CD4-positive, alpha-beta memory T cell (primary cell): ENCODE data around the gene PRG2. TPM values are rescaled to one million over a fixed set of nuclear protein-coding genes. Genes with fewer than 3 reads are reported as not detected.

Experiments used
- CTCF ChIA-PET: fragments of 350-600 bp; sonication (Branson Sonifier 250); formaldehyde crosslinking; loops from one replicate; lab custom pipeline; 2021; ENCODE audit warnings: inconsistent platforms; ENCODE audit not compliant: partially characterized antibody; lab: Charles Lee
- POLR2A ChIA-PET: fragments of 350-600 bp; sonication (Branson Sonifier 250); formaldehyde crosslinking; loops from one replicate; lab custom pipeline; 2021; ENCODE audit not compliant: partially characterized antibody; lab: Charles Lee
- DNase-seq, 5 donors: peaks; one replicate each; pipeline versions ENCODE4 v3.0.0 to v3.0.0-alpha.2; 2020 to 2022; ENCODE audit warnings: mixed read lengths in 1 of 5
- H3K27ac ChIP-seq: one replicate; pipeline ENCODE4 v1.7.0; 2013; ENCODE audit warnings: low read depth, low read length
- H3K27me3 ChIP-seq: 2 replicates; pipeline ENCODE4 v1.7.0; 2013; ENCODE audit warnings: mild to moderate bottlenecking, low read length, moderate library complexity; ENCODE audit not compliant: insufficient read depth
- H3K36me3 ChIP-seq: 2 replicates; pipeline ENCODE4 v1.7.0; 2013; ENCODE audit warnings: mild to moderate bottlenecking, low read length, moderate library complexity; ENCODE audit not compliant: insufficient read depth
- H3K4me1 ChIP-seq: 2 replicates; pipeline ENCODE4 v1.7.0; 2013; ENCODE audit warnings: mild to moderate bottlenecking, low read length, moderate library complexity; ENCODE audit not compliant: insufficient read depth
- H3K4me3 ChIP-seq, 2 donors: one replicate each; pipeline ENCODE4 v1.7.0; 2013; ENCODE audit warnings: low read length in 2 of 2, mild to moderate bottlenecking in 1 of 2
- H3K9me3 ChIP-seq, 2 donors: one replicate each; pipeline ENCODE4 v1.7.0; 2013; ENCODE audit warnings: low read length in 2 of 2, control low read depth in 1 of 2; ENCODE audit not compliant: control insufficient read depth in 1 of 2
- H3K27ac Mint-ChIP-seq, 7 donors: one replicate each; pipeline ENCODE4 v1.8.0; 2020 to 2021; ENCODE audit warnings: mixed read lengths in 7 of 7, mild to moderate bottlenecking in 6 of 7, inconsistent platforms in 3 of 7, moderate library complexity in 3 of 7
- H3K27me3 Mint-ChIP-seq, 2 donors: one replicate each; pipeline ENCODE4 v1.8.0; 2020 to 2021; ENCODE audit warnings: mixed read lengths in 2 of 2
- H3K36me3 Mint-ChIP-seq, 2 donors: one replicate each; pipeline ENCODE4 v1.8.0; 2020 to 2021; ENCODE audit warnings: mixed read lengths in 2 of 2, inconsistent platforms in 1 of 2, mild to moderate bottlenecking in 1 of 2
- H3K4me1 Mint-ChIP-seq, 4 donors: one replicate each; pipeline ENCODE4 v1.8.0; 2020 to 2021; ENCODE audit warnings: mixed read lengths in 4 of 4, mild to moderate bottlenecking in 1 of 4
- H3K4me3 Mint-ChIP-seq, 8 donors: one replicate each; pipeline ENCODE4 v1.8.0; 2020 to 2021; ENCODE audit warnings: mixed read lengths in 8 of 8, mild to moderate bottlenecking in 7 of 8, moderate library complexity in 6 of 8, inconsistent platforms in 3 of 8
- H3K9me3 Mint-ChIP-seq, 8 donors: one replicate each; pipeline ENCODE4 v1.8.0; 2020 to 2021; ENCODE audit warnings: mixed read lengths in 8 of 8, mild to moderate bottlenecking in 5 of 8, inconsistent platforms in 3 of 8, moderate library complexity in 1 of 8
- intact Hi-C: fragments of 100-400 bp; cut with micrococcal nuclease; formaldehyde crosslinking; loops from one replicate; pipeline ENCODE4 v1.15.1; 2023
- polyA plus RNA-seq, 2 donors: library from polyadenylated mRNA; unstranded; fragments of 300-500 nt; fragmentation: Illumina TruSeq; gene quantifications; one replicate each; pipeline ENCODE4 v1.2.3, GENCODE V29; 2021
- total RNA-seq, 2 experiments: library from RNA; stranded (reverse); gene quantifications; one replicate each; pipeline ENCODE4 v1.2.3, GENCODE V29; 2021

The PRG2 gene
- total and polyA plus RNA-seq, 4 experiments from 2014 or later = 0.25 TPM; not detected in 3

DNA sequence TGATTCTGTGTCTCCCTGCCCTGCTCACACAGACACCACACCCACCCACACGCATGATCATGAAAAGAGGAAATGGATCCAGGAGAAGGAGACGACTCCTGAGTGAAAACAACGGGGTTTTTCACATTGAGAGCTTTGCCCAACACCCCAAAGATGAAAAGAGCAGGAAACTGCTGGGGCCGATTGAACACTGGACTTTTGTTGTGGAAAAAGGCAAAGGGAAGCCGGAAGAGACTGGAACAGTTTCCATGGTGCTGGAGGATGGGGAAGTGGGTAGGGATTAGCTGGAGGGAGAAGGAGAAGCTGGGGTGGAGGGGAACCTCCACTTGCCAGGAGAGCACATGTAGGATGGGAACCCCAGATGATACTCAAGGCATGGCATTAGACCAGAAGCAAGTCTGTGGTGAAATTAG is 41.7 kb upstream of the PRG2 start:
- intact Hi-C loops = no loop called here
- H3K27ac Mint-ChIP-seq = peak overlapping the region in 2 of 7 donors; percentile 39 to 63
- H3K27me3 Mint-ChIP-seq = no peaks in the 10 kb centered on the region
- H3K4me3 Mint-ChIP-seq = no peak overlapping the region
- H3K4me1 Mint-ChIP-seq = peaks cover 4 to 8% (median 5%) of the 10 kb centered on the region in 4 donors
- no peak for DNase-seq
- Histone ChIP-seq H3K9me3 (no peaks in the 10 kb centered on the region), H3K4me1 (peaks cover 3% of the 10 kb centered on the region), H3K4me3 (no peak overlapping the region), H3K36me3 (no peaks in the 10 kb centered on the region), H3K27ac (no peak overlapping the region), H3K27me3 (no peaks in the 10 kb centered on the region)
- ChIA-PET CTCF (interaction anchor here (0.7 to 1.6 kb wide), 2 partner anchors 59 to 210 kb away, joined by 3 to 4 read pairs; no protein-coding TSS in a partner anchor), POLR2A (no interaction called here)
- H3K9me3 Mint-ChIP-seq = no peaks in the 10 kb centered on the region
- no peaks in the 10 kb centered on the region for H3K36me3 Mint-ChIP-seq

DNA sequence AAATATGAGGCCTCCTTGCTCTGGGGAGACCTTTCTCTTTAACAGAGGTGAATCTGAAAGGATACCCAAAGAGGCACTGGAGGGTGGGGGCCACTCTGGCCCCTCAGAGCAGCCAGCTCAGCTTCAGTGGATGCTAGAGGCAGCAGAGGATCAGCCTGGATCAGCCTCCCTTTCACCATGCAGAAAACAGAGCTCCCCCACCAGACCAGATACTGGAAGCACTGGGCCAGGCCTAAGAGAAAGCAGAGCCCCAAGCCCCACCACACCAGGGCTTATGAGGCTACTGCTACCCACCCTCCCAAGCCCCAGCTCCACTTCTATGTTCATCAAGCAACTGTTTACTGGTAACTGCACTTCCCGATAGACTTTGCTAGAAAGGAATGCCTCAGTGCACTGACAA is 40.5 kb upstream of the PRG2 start:
- Mint-ChIP-seq H3K4me3 (no peak overlapping the region), H3K27ac (peak overlapping the region in 2 of 7 donors; percentile 18 to 69), H3K4me1 (peaks cover 12 to 19% (median 14%) of the 10 kb centered on the region in 4 donors), H3K9me3 (no peaks in the 10 kb centered on the region), H3K36me3 (no peaks in the 10 kb centered on the region), H3K27me3 (no peaks in the 10 kb centered on the region)
- intact Hi-C loops = no loop called here
- ChIA-PET POLR2A (no interaction called here), CTCF (interaction anchor here (1.0 to 1.7 kb wide), 4 partner anchors 27 to 211 kb away, joined by 3 to 9 read pairs (median 3); no protein-coding TSS in a partner anchor)
- Histone ChIP-seq H3K27me3 (no peaks in the 10 kb centered on the region), H3K4me3 (no peak overlapping the region), H3K27ac (no peak overlapping the region), H3K36me3 (no peaks in the 10 kb centered on the region), H3K9me3 (no peaks in the 10 kb centered on the region), H3K4me1 (peaks cover 11% of the 10 kb centered on the region)
- no peak for DNase-seq

DNA sequence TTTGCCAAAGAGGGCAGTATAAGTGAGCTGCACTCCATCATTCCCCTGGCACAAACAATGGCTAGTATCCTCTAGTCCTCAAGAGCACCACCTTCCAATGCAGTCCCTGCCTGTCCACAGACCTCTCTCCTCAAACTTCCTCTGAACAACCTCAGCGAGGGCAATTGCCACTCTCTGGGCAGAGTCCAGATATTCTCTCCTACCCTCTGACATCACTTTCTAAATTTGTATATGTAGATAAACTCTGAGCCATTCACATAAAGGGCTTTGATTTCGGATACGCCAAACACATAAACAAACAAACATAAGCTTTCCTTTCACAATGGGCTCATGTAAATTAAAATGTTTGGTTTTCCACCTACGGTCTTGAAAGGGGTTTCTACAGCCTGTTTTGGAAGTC is 39.5 kb upstream of the PRG2 start:
- Mint-ChIP-seq H3K4me3 (no peak overlapping the region), H3K27me3 (no peaks in the 10 kb centered on the region), H3K9me3 (no peaks in the 10 kb centered on the region), H3K36me3 (no peaks in the 10 kb centered on the region), H3K4me1 (peaks cover 20 to 29% (median 24%) of the 10 kb centered on the region in 4 donors), H3K27ac (peak overlapping the region in 2 of 7 donors; percentile 48 to 81)
- Histone ChIP-seq H3K27ac (no peak overlapping the region), H3K4me3 (no peak overlapping the region), H3K4me1 (peaks cover 21% of the 10 kb centered on the region), H3K36me3 (no peaks in the 10 kb centered on the region), H3K9me3 (no peaks in the 10 kb centered on the region), H3K27me3 (no peaks in the 10 kb centered on the region)
- POLR2A ChIA-PET = no interaction called here
- CTCF ChIA-PET = interaction anchor here (1.7 kb wide), 1 partner anchor 28 kb away, joined by 9 read pairs; no protein-coding TSS in a partner anchor
- intact Hi-C loops = loop anchor here (5.0 kb wide), 2 partner anchors 83 to 103 kb away; no protein-coding TSS in a partner anchor
- no peak for DNase-seq

DNA sequence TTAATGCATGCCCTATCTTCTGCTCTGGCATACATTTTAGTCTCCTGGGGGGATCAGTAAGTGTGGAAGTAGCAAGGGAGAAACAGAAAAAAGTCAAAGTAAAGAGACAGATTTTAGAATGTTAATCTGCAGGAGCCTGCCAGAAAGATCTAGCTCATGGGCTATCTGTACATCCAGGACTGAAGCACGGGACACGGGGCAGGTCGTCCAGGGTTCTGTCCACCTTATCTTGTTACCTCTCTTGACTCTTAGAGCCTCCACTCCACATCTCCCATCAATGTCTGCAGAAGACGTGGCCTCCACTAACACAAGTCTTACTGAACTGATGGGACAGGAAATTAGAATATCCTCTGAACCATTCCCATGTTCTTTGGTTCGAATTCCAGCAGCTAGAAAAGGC is 38.2 kb upstream of the PRG2 start:
- no peaks in the 10 kb centered on the region for H3K9me3 Mint-ChIP-seq
- peak overlapping the region in 2 of 7 donors; percentile 22 to 94 for H3K27ac Mint-ChIP-seq
- no peak overlapping the region for H3K27ac ChIP-seq

DNA sequence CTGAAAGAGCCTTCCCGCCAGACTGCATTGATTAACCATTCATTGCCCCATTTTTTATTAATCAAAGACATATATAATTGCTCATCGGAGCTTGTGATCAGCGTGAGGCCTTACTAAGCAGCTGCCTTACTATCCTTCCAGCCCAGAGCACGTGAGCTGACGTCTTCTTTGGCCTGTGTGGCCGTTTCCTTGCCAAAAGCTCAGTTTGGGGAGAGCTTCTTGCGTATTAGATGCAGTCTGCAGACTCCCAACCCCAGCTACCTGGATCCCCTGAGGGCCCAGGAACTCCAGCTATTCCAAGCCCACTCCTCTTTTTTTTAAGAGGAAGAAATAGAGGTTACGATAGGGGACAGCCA is 37.3 kb upstream of the PRG2 start:
- POLR2A ChIA-PET = no interaction called here
- peaks cover 30 to 51% (median 40%) of the 10 kb centered on the region in 4 donors for H3K4me1 Mint-ChIP-seq

More for the DNA sequence above, 38.2 kb upstream of the PRG2 start:
- POLR2A ChIA-PET = no interaction called here
- Histone ChIP-seq H3K4me3 (no peak overlapping the region), H3K9me3 (no peaks in the 10 kb centered on the region), H3K27me3 (no peaks in the 10 kb centered on the region), H3K36me3 (no peaks in the 10 kb centered on the region), H3K4me1 (peaks cover 34% of the 10 kb centered on the region)
- peaks cover 3% of the 10 kb centered on the region in 2 donors for H3K36me3 Mint-ChIP-seq
- intact Hi-C loops = loop anchor here (5.0 kb wide), 2 partner anchors 81 to 101 kb away; no protein-coding TSS in a partner anchor
- H3K4me3 Mint-ChIP-seq = no peak overlapping the region
- peaks cover 29 to 42% (median 35%) of the 10 kb centered on the region in 4 donors for H3K4me1 Mint-ChIP-seq
- H3K27me3 Mint-ChIP-seq = no peaks in the 10 kb centered on the region
- DNase-seq = no peak
- CTCF ChIA-PET = interaction anchor here (1.1 to 5.9 kb wide), 2 partner anchors 29 to 99 kb away, joined by 3 to 56 read pairs; no protein-coding TSS in a partner anchor

DNA sequence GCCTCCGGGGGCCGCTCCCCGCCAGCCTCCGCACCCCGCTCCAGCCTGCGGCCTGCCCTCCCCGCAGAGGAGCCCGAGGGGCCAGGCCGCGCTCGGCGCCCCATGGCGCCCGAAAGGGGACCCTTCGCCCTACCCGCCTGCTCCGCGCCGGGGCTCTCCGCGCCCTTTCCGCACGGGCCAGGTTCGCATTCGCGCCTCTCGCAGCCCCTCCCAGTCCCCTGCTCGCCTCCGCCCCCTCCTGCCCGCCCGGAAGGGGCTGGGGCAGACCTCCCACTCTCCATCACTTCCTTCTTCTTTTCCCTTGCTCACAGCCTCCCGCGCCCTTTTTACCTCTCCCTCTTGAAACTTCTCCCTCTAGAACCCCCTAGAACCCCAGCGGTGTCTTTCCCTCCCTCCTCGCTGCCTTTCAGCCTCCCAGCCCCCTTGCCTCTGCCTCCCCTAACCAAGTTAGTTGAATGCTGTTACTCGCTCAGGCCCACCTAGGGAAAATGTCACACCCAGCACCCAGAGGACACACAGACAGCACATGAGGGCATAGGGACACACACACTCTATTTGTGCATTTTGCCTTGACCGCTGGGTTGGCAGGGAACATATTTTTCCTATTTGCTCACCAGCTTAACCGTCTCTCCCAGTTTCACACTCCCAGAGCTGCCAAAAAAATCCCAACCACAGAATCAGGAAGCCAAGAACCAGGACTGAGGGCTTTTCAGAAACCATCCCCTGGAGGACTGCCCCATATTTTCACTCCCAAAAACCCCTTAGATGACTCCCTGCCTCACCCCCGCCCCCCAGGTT is 36.7 kb upstream of the PRG2 start, which contains the start of gene SLC43A3:
SLC43A3 (minus strand) TSS at position 193 of the 798 bp plus-strand sequence. CDS start 949 bp downstream, outside the sequence.
- Histone ChIP-seq H3K4me1 (peaks cover 34% of the 10 kb centered on the region), H3K4me3 (peak within 1 kb of the TSS; percentile 32 to 58), H3K36me3 (peaks cover 4% of the 10 kb centered on the region), H3K9me3 (no peaks in the 10 kb centered on the region), H3K27me3 (no peaks in the 10 kb centered on the region), H3K27ac (peak within 1 kb of the TSS; percentile 45)
- peak within 1 kb of the TSS; percentile 83 to 93 (median 88) for H3K4me3 Mint-ChIP-seq
- CTCF ChIA-PET = interaction anchor here (0.8 to 5.9 kb wide), 6 partner anchors 30 to 141 kb away, joined by 3 to 56 read pairs (median 4); partner anchors contain the start of gene UBE2L6
- no peaks in the 10 kb centered on the region for H3K9me3 Mint-ChIP-seq
- H3K27ac Mint-ChIP-seq = peak within 1 kb of the TSS; percentile 78 to 94 (median 90)
- DNase-seq = peak; percentile 36 to 62 (median 37)
- POLR2A ChIA-PET = interaction anchor here (1.1 to 4.1 kb wide), 4 partner anchors 92 to 315 kb away, joined by 3 to 13 read pairs (median 6); partner anchors contain the start of genes SELENOH, SSRP1, TNKS1BP1 and UBE2L6
- H3K27me3 Mint-ChIP-seq = no peaks in the 10 kb centered on the region
- H3K36me3 Mint-ChIP-seq = peaks cover 10 to 14% of the 10 kb centered on the region in 2 donors
- intact Hi-C loops = loop anchor here (5.0 kb wide), 2 partner anchors 80 to 100 kb away; no protein-coding TSS in a partner anchor
- H3K4me1 Mint-ChIP-seq = peaks cover 33 to 56% (median 40%) of the 10 kb centered on the region in 4 donors

More for the DNA sequence above, 37.3 kb upstream of the PRG2 start:
- Histone ChIP-seq H3K4me1 (peaks cover 34% of the 10 kb centered on the region), H3K9me3 (no peaks in the 10 kb centered on the region), H3K27me3 (no peaks in the 10 kb centered on the region), H3K4me3 (no peak overlapping the region), H3K36me3 (peaks cover 3% of the 10 kb centered on the region), H3K27ac (no peak overlapping the region)
- Mint-ChIP-seq H3K27ac (peak overlapping the region in 4 of 7 donors; percentile 78 to 94 (median 88)), H3K36me3 (peaks cover 4 to 8% of the 10 kb centered on the region in 2 donors), H3K27me3 (no peaks in the 10 kb centered on the region), H3K9me3 (no peaks in the 10 kb centered on the region), H3K4me3 (peak overlapping the region; percentile 83 to 93 (median 87))
- CTCF ChIA-PET = interaction anchor here (0.8 to 5.9 kb wide), 4 partner anchors 30 to 140 kb away, joined by 3 to 56 read pairs (median 4); partner anchors contain the start of gene UBE2L6
- DNase-seq = no peak
- intact Hi-C loops = loop anchor here (5.0 kb wide), 2 partner anchors 80 to 100 kb away; no protein-coding TSS in a partner anchor
